ENCODE data around the gene TUBG1.

TUBG1 gene

DNA sequence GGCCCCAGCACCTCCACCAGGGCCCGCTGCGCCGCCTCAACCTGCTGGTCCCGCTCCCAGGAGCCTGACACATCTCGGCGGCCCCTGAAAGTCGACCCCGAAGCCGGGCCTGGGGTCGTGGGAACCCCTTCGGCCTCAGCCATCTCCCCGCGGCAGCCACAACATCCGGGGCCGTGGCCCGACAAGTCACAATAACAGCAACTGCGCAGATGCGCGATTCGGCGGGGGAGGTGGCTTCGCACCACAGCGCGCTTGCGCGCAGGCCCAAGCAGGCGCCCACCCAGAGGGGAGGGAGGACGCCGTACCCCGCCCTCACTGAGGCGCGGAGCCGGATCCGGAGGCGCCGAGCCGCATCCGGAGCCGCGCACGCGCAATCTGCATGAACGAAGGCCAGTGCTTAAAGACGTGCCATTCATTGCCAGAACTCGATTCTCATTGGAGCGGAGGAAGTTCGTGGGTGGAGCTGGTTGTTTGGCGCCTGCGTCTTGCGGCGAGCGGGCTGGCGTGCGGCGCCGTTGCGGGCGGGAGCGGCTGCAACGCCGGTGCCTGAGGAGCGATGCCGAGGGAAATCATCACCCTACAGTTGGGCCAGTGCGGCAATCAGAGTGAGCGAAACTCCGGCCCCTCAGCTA lies at the start of gene TUBG1, which contains the start of gene RETREG3:
TSS of gene TUBG1 (plus strand) at position 502 of the 632 bp plus-strand sequence. CDS start at position 557, 55 bp downstream.
TSS of gene RETREG3 (minus strand) at position 193 of the 632 bp plus-strand sequence. CDS start at position 143, 50 bp downstream.
- peak; percentile 99 for DNase-seq (ENCODE audit: low read depth)

DNA sequence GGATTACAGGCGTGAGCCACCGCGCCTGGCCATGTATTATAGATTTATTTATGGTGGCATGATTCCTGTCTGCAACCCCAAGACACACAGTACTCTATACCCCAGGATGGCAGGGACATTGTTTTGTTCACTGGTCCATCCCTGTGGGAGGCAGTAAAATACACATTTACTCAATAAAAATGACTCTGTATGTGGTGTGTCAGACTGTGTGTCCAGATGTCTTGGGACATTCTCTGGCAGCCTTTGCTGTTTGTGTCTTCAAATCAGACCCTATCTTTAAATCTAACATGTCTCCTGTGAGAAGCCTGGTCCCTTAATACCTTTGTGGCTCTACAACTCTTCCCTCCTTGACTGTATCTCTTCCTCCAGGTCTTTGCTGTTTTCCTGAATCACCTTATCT lies 49.2 kb upstream of the TUBG1 start:
- DNase-seq (ENCODE audit: low read depth) = no peak

DNA sequence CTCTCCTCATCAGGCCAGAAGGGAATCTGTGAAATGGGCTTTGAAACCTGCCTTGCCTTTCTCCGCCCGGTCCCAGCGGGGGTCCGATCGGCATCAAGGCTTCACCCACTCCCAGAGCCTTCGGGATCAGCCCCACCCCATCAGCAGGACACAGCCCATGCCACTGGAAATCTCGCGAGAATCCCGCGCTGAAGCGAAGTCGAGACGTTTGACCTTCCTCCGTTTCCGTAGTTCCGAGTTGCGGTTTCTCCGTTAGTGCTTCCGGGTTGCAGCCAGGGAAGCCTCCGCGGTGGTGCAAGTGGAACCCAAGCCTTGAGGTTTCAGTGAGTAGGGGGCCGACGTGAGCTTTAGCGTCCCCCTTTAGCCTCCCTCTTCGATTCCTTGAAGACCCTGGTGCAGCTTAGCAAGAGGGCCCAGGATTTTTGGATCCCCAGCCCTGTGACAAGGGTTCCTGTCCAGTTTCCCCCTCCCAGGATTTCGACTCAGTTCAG lies 47.5 kb upstream of the TUBG1 start, which contains the start of gene COASY:
TSS of gene COASY (plus strand) at position 252 of the 491 bp plus-strand sequence. CDS start 475 bp downstream, outside the sequence.
- DNase-seq (ENCODE audit: low read depth) = peak; percentile 87

DNA sequence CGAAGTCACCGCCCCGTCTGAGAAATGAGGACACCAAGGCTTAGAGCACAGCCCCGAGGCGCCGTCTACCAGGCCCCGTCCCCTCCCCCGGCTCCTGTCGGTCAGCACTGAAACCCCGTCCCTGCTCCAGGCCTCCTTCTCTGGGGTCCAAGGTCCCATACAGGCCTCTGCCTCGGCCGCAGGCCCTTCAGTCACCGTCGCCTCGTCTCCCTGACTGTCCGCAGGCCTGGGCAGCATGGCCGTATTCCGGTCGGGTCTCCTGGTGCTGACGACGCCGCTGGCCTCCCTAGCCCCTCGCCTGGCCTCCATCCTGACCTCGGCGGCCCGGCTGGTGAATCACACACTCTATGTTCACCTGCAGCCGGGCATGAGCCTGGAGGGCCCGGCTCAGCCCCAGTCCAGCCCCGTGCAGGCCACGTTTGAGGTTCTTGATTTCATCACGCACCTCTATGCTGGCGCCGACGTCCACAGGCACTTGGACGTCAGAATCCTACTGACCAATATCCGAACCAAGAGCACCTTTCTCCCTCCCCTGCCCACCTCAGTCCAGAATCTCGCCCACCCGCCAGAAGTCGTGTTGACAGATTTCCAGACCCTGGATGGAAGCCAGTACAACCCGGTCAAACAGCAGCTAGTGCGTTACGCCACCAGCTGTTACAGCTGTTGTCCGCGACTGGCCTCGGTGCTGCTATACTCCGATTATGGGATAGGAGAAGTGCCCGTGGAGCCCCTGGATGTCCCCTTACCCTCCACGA lies 46.9 kb upstream of the TUBG1 start:
- DNase-seq (ENCODE audit: low read depth) = no peak

DNA sequence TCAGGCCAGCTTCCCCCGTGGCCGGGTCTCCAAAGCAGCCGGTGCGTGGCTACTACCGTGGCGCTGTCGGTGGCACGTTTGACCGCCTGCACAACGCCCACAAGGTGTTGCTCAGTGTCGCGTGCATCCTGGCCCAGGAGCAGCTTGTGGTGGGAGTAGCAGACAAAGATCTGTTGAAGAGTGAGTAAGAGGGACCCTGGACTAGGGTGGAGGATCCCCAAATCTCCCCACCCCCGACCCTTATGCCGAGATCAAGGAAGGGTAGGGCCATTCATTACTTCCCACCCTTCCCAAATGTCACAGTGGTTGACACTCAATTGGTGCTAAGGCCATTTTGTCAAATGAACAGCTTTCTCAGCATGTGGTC lies 46.4 kb upstream of the TUBG1 start:
- DNase-seq (ENCODE audit: low read depth) = no peak

DNA sequence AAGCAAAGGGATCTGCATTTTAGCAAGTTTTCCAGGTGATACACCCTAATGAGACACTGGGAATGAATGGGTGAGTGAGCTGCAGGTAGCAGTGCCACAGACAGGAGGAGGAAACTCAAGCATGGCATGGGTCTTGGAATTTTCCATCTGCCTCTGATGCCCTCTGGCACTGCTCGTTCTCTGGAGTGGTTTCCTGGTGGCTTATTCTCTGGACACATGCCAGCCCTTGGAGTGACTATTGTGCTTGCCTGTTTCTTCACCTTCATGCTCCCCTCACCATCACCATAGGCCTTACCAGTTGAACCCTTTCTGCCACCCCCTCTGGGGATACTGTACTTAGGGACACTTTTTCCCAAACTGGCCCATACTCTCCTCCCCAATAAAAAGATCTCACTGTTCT lies 45.9 kb upstream of the TUBG1 start:
- DNase-seq (ENCODE audit: low read depth) = no peak

DNA sequence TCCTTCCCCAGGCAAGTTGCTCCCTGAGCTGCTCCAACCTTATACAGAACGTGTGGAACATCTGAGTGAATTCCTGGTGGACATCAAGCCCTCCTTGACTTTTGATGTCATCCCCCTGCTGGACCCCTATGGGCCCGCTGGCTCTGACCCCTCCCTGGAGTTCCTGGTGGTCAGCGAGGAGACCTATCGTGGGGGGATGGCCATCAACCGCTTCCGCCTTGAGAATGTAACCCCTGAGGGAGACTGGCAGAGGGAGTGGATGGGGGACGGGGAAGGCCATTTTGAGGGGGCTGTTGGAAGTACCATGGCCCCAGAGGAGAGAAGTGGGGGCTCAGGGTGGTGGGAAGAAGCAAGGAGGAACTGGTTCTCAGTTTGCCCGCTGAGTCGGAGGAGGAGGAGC lies 45.5 kb upstream of the TUBG1 start:
- DNase-seq (ENCODE audit: low read depth) = no peak

DNA sequence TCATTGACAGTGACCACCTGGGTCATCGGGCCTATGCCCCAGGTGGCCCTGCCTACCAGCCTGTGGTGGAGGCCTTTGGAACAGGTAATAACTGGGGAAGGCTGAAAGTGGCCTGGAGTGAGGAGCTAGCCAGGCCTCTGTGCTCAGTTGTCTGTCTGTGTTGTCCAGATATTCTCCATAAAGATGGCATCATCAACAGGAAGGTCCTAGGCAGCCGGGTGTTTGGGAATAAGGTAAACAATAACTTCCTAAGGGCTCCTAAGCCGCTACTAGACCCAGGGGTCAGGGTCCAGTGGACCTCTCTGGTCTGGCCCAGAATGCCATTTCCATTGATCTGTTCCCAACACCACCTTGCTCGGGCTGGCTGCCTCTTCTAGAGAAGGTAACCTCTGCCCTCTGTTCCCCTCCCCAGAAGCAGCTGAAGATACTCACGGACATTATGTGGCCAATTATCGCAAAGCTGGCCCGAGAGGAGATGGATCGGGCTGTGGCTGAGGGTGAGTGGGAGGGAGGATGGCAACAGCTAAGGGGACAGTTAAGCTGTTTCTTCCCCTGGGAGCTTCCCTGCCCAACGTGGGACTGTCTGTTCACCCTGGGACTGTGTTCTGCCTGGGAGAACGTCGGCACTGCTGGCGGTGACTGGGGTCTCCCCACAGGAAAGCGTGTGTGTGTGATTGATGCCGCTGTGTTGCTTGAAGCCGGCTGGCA lies 44.5 kb upstream of the TUBG1 start:
- DNase-seq (ENCODE audit: low read depth) = no peak

DNA sequence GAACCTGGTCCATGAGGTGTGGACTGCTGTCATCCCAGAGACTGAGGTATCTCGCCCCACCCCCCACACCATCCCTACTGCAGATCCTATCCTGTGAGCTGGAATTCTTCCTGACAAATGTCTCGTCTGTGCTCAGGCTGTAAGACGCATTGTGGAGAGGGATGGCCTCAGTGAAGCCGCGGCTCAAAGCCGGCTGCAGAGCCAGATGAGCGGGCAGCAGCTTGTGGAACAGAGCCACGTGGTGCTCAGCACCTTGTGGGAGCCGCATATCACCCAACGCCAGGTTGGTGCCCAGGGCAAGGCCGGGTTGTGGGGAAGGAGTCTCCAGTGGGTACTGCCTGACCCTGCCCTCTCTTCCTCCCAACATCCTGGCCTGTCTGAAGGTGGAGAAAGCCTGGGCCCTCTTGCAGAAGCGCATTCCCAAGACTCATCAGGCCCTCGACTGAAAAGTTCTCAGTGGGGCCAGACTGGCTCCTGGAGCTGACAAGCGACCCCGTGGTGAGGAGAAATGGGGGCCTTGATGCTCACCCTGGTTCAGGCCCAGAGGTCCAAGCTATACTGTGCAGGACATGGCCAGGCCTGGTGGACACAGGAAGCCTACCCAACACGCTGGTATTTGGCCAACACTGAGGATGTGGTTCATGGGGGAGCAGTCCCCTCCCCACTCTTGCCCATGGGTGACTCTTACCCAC lies 43.8 kb upstream of the TUBG1 start:
- DNase-seq (ENCODE audit: low read depth) = no peak

DNA sequence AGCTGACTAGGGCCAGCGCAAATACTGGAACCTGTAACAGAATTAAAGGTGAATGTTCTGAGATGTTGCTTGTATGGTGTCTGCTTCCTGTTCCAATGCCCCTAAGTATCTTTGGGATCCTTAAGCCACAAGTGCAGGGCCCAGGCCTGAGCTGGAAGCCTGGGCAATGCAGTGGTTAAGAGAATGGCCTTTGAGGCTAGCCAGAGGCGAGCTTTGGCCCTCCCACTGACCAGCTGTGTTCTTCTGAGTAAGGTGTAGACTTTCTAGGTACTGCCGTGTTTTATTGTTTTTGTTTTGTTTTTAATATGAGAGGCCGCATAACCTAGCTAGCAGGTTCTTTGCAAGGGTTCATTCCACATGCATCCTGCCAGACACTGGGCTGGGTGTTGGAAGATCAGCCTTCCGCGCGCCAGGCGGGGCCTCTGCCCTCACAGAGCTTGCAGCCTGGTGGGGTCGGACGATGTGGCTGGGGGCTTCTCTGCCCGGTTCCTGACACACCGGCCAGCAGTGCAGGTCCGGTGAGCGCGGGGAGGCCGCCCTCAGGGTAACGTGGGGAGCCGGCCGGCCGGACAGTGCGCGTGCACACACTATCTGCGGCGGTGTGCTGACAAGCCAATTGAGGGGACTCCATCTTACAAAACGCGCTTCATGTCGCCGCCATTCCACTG lies 43.1 kb upstream of the TUBG1 start:
- DNase-seq (ENCODE audit: low read depth) = no peak

DNA sequence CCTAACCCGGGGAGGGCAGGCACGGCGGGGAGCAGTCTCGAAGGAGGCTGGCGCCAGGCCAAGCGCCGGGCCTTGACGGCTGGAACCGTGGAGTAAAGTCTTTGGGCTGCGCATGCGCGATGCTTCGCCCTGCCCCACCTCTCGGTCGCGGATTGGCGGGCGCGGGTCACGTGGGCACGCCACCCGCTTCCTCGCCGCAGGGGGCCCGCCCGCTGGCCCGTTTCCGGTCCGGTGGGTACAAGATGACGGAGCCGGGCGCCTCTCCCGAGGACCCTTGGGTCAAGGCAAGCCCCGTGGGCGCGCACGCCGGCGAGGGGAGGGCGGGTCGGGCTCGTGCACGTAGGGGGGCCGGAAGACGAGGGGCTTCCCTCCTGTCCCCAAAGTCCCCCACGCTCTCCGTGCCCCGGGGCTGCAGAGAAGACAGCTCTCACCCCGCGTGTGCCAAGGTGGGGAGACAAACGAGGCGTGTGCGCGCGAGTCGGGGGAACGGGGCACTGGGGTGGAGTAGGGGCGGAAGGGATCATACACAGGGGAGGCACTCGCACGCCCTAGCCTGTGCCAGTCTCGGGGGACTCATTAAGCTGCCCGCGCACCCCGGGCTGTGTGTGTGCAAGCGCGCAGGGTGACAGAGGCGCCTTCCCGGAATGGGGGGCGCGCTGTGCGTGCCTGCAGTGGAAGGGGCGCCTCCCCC lies 42.5 kb upstream of the TUBG1 start, which contains the start of gene MLX:
TSS of gene MLX (plus strand) at position 218 of the 691 bp plus-strand sequence. CDS start at position 243, 25 bp downstream.
- DNase-seq (ENCODE audit: low read depth) = peak; percentile 85

DNA sequence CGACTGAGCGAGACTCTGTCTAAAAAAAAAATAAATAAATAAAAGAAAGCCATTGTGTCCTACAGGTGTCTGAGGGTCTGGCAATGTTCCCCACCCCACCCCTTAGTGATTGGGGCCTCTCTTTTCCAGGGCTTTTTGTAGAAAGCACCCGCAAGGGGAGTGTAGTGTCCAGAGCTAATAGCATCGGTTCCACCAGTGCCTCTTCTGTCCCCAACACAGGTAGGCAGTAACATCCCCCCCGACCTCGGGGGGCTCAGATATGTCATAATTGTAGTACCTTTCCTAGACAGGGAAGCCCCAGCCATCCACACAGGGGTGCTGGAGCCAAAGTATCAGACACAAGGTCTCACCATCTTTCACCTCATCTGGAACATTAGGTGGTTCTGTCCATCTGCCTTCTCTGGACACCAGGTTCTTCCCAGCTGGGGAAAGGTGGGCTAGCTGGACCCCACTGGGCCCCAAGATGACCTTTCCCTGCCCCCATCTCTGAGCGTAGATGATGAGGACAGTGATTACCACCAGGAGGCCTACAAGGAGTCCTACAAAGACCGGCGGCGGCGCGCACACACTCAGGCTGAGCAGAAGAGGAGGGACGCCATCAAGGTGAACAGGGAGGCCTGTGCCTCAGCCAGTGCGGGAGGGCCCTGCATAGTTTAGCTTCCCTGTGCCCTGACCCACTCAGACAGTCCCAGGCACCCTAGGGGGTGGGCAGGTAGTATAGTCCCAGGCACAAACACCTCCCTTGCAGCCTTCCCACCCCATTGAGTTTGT lies 41.0 kb upstream of the TUBG1 start:
- no peak for DNase-seq (ENCODE audit: low read depth)

DNA sequence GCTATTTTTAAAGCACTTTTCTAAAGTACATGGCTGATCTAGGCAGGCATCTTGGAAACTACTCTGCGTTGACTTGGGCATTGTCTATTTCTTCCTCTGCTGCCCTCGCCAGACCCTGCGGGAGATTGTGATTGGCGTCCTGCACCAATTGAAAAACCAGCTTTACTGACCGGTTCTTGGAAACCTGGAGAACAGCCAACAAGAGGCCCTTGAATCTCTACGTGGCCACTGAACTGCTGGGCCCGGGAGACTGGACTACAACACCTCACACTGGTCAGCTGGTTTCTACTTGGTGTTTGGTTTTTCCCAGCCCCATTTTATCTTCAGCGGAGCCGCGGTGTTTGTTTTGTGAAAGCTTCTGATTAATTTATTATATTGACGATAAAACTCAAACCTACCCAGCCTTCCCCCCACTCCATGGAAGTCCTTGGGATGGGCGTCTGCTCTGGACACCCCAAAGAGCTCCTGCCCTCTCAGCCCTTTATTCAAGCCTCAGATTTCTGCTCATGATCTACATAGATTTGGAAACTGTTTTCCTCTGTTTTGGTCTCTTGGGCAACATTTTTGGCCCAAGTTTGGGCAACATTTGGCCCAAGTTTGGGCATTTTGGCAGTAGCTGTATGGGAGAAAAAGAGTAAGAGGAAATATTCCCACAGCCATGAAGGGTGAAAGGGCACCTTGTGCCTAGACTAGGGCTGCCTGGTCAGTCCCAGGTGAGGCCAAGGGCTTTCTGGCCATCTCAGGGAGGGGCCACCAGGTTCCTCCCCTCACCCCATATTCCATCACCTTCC lies 37.9 kb upstream of the TUBG1 start:
- no peak for DNase-seq (ENCODE audit: low read depth)

DNA sequence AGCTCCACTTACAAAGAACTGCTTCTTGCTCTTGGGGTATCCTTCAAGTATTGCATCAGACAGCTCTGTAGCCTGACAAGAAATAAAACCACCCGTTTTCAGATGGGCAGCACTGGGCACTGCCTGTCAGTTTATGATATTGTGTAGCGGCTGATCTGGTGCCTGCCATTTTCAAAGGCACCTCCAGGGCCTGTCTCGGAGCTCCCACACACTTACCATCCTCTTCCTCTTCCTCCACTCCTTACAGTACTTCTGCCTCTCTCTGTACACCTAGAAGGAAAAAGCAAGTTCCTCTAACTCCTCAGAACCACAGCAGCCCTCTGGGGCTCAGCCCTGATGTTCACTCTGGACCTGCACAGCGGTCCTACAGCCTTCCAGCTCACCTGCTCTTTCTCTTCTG lies 36.4 kb upstream of the TUBG1 start:
- no peak for DNase-seq (ENCODE audit: low read depth)

DNA sequence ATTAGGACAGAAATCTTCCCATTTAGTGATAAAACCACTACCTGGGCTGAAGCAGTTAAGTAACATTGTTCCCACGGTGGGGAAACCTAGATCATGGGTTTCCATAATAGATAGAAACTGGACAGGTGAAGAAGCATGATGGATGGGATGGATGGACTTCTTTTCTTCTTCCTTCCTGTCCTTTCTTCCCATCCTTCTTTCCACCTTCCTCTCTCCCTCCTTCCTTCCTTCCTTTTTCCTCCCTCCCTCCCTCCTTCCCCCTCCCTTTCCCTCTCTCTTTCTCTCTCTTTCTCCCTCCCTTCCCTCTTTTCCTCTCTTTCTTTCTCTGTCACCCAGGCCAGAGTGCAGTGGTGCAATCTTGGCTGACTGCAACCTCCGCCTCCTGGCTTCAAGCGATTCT lies 35.0 kb upstream of the TUBG1 start:
- DNase-seq (ENCODE audit: low read depth) = no peak

DNA sequence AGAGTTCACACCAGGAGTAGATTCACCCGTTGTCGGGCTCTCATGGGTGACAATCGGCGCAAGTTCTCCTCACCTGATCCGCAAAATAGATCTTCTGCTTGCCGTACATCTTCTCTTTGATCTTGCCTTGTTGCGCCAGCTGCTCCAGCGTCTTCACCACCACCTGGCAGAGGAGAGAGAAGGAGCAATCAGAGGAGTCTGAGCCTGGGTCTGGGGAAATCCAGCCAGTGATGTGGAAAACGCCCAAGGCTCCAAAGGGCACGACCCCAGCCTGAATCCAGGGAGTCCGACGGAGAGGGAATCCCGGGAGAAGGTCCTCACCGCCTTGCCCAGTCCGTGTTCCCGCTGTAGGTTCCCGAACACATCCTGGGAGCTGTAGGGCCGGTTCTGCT lies 32.3 kb upstream of the TUBG1 start:
- DNase-seq (ENCODE audit: low read depth) = no peak

DNA sequence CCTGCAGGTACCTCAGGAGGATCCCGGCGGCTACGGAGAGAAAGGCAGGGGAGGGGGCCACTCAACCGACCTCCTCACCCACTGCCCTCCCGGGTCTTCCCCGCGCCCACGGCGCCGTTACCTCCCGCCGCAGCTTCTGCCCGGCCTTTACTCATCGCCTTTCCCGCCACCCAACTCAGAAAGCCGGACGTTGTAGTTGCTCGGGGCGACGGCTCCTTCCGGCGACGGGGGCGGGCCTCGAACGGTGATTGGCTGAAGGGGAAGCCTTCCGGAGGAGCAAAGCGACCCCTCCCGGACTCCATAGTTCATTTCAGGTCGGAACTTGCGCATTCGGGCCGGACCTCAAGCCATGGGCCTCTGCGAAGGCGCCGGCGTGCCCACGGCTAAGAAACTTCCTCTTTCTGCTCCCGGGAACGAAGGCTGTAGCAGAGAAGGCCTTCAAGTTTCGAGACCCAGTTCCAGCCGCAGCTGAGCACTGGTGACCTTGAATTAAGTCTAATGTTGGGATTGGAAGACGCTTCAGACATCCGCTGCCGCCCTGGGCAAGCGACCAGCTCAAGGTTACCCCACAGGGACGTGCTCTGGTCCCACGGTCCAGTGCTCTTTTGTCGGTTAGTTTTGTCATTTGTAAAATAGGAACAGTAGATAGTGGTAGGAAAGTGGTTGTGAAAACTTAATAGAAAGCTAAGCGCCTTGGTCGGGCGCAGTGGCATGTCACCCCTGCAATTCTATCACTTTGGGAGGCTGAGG lies 31.8 kb upstream of the TUBG1 start, which contains the start of gene PSMC3IP:
TSS of gene PSMC3IP (minus strand) at position 198 of the 750 bp plus-strand sequence. CDS start at position 155, 43 bp downstream.
- peak; percentile 86 for DNase-seq (ENCODE audit: low read depth)

DNA sequence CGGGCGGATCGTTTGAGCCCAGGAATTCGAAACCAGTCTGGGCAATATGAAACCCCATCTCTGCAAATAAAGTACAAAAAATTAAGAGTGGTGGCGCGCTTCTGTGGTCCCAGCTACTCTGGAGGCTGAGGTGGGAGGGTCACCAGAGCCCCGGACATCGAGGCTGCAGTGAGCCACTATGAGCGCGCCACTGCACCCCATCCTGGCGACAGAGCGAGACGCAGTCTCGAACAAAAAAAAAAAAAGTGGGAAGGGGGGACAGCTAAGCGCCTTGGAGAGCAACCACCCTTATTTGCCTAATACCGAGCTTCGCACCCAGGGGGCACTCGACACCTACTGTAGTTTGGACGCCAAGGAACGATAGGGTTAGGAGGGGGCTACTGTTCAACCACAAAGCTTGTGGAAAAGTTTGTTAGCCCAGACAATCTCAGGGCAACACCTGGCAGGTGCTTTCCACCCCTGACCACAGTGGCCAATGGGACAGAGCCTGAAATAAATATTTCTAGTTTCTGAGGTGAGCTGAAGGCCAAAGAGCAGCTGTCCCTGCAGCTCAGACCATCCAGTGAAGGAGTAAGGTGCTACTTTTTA lies 31.1 kb upstream of the TUBG1 start:
- peak; percentile 51 for DNase-seq (ENCODE audit: low read depth)

All from stimulated activated CD8-positive, alpha-beta memory T cell treated with anti-CD3 and anti-CD28 coated beads, Interleukin-12 subunit alpha, Interleukin-12 subunit beta, amount 100 ng/mL, for 1 hour (primary cell).